Kidney (tissue), 14 donors: ENCODE measurements around the gene SLC4A7. TPM values are rescaled to one million over a fixed set of nuclear protein-coding genes. Genes with fewer than 3 reads are reported as not detected.

ENCODE experiments used
- DNase-seq, 5 donors: peaks; one replicate each; pipeline ENCODE4 v3.0.0-alpha.2; 2013 to 2020
- FAIRE-seq: peaks from 2 replicates; lab custom pipeline; 2012; peaks lifted over from hg19 to GRCh38; lab: Jason Lieb, UNC
- H3K27ac ChIP-seq, 2 donors: one replicate each; pipeline ENCODE4 v1.7.0; 2013; ENCODE audit warnings: low read depth in 2 of 2, low read length in 2 of 2, inconsistent platforms in 1 of 2
- H3K27me3 ChIP-seq: one replicate; pipeline ENCODE4 v1.7.1; 2013; ENCODE audit warnings: low read length, inconsistent platforms; ENCODE audit not compliant: control insufficient read depth, insufficient read depth
- H3K36me3 ChIP-seq, 3 donors: one replicate each; pipeline versions ENCODE4 v1.7.0 to v1.7.1; 2013; ENCODE audit warnings: low read length in 3 of 3, control low read depth in 1 of 3, inconsistent platforms in 1 of 3; ENCODE audit not compliant: insufficient read depth in 3 of 3, control insufficient read depth in 2 of 3
- H3K4me1 ChIP-seq, 3 donors: one replicate each; pipeline versions ENCODE4 v1.7.0 to v1.7.1; 2013; ENCODE audit warnings: low read length in 3 of 3, inconsistent platforms in 1 of 3, low read depth in 1 of 3; ENCODE audit not compliant: control insufficient read depth in 2 of 3, insufficient read depth in 2 of 3
- H3K4me3 ChIP-seq, 3 donors: one replicate each; pipeline versions ENCODE4 v1.7.0 to v1.8.1; 2013; ENCODE audit warnings: low read length in 3 of 3, control low read depth in 1 of 3, inconsistent platforms in 1 of 3
- H3K9ac ChIP-seq, 3 donors: one replicate each; pipeline versions ENCODE4 v1.7.0 to v1.7.1; 2013; ENCODE audit warnings: low read length in 3 of 3, control low read depth in 1 of 3, inconsistent platforms in 1 of 3
- H3K9me3 ChIP-seq, 3 donors: one replicate each; pipeline versions ENCODE4 v1.7.0 to v1.7.1; 2013; ENCODE audit warnings: low read length in 3 of 3, control low read depth in 1 of 3, inconsistent platforms in 1 of 3; ENCODE audit not compliant: control insufficient read depth in 2 of 3, insufficient read depth in 1 of 3
- intact Hi-C: fragments of 100-400 bp; cut with DNase I; formaldehyde crosslinking; loops from one replicate; pipeline ENCODE4 v1.11.1; 2022
- polyA plus RNA-seq: library from polyadenylated mRNA; stranded (reverse); fragments of 350-450 nt; fragmentation: Illumina TruSeq; extraction: RNeasy Lipid Tissue Mini Kit (QIAGEN cat#74804); gene quantifications from one replicate; pipeline ENCODE4 v1.2.3, GENCODE V29; 2014; ENCODE audit warnings: low read depth, low replicate concordance; ENCODE audit not compliant: insufficient read depth
- total RNA-seq: library from RNA; stranded (reverse); fragmentation: NEBNext Ultra II Directional; extraction: Animal tissue kit (Norgen Biotek cat#: 25700); gene quantifications from one replicate; pipeline ENCODE4 v1.2.1, GENCODE V29; 2021
- TF ChIP-seq, protein P1 (sequence below): IDR thresholded peaks from 3 replicates; pipeline ENCODE4 v1.5.1; 2012; ENCODE audit warnings: mild to moderate bottlenecking, moderate library complexity, borderline replicate concordance; ENCODE audit not compliant: insufficient read depth; ENCODE audit errors: extremely low read depth
- donor health status: control.
- donor health status: control.
- donor health status: control.
- donor health status: control.
- donor health status: control.
- donor health status: DM: yes; HTN: yes; CAD: no.
- donor health status: Normal renal cell carcinoma (clear cell type).

Gene SLC4A7
- total and polyA plus RNA-seq, 2 donors from 2014 or later = 3.5 to 47.5 TPM

GRCh38 chr3:27452368-27453090, 31.7 kb downstream of the SLC4A7 start:
- TF ChIP-seq, protein P1, sequence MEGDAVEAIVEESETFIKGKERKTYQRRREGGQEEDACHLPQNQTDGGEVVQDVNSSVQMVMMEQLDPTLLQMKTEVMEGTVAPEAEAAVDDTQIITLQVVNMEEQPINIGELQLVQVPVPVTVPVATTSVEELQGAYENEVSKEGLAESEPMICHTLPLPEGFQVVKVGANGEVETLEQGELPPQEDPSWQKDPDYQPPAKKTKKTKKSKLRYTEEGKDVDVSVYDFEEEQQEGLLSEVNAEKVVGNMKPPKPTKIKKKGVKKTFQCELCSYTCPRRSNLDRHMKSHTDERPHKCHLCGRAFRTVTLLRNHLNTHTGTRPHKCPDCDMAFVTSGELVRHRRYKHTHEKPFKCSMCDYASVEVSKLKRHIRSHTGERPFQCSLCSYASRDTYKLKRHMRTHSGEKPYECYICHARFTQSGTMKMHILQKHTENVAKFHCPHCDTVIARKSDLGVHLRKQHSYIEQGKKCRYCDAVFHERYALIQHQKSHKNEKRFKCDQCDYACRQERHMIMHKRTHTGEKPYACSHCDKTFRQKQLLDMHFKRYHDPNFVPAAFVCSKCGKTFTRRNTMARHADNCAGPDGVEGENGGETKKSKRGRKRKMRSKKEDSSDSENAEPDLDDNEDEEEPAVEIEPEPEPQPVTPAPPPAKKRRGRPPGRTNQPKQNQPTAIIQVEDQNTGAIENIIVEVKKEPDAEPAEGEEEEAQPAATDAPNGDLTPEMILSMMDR = no peak
- intact Hi-C loops = no loop called here
- FAIRE-seq (no peak), DNase-seq (peak in 2 of 5 donors; percentile 61 to 65)
- H3K27me3 ChIP-seq = no peaks in the 10 kb centered on the region
- H3K4me1 ChIP-seq = peaks cover 0 to 3% (median 0%) of the 10 kb centered on the region in 3 donors
- no peak overlapping the region for H3K4me3 ChIP-seq
- no peak overlapping the region for H3K9ac ChIP-seq
- H3K9me3 ChIP-seq = no peaks in the 10 kb centered on the region
- no peaks in the 10 kb centered on the region for H3K36me3 ChIP-seq
- H3K27ac ChIP-seq = no peak overlapping the region

DNA sequence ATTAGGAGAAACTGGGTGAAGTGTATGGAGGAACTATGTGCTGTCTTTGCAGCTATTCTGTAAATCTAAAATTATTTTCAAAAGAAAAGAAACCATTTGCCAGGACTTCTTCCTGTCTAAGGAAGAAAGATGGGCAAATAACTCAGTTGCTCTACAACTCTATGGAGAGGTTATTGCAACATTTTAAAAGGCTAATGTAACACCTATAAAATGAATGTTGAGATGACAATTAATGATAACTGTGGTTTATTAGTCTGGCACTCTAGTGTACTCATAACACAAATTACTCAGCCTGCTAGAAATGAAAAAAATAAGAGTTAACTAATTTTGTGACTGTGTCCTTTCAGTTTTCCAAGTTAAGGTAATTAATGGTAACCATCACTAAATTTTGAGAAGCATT, 32.3 kb downstream of the SLC4A7 start:
- Histone ChIP-seq H3K36me3 (no peaks in the 10 kb centered on the region), H3K9me3 (no peaks in the 10 kb centered on the region), H3K9ac (no peak overlapping the region), H3K27me3 (no peaks in the 10 kb centered on the region), H3K4me1 (peaks cover 0 to 3% (median 0%) of the 10 kb centered on the region in 3 donors), H3K27ac (no peak overlapping the region), H3K4me3 (no peak overlapping the region)
- no peak for FAIRE-seq
- DNase-seq = no peak
- TF ChIP-seq, protein P1 = no peak
- intact Hi-C loops = no loop called here

- H3K4me1 ChIP-seq = peaks cover 0 to 3% (median 0%) of the 10 kb centered on the region in 3 donors
- H3K4me3 ChIP-seq = no peak overlapping the region
- no peaks in the 10 kb centered on the region for H3K36me3 ChIP-seq
- TF ChIP-seq, protein P1 = no peak
- no peak for FAIRE-seq
- no peak for DNase-seq
- no peaks in the 10 kb centered on the region for H3K9me3 ChIP-seq
- no peaks in the 10 kb centered on the region for H3K27me3 ChIP-seq
- intact Hi-C loops = no loop called here
- no peak overlapping the region for H3K9ac ChIP-seq
- no peak overlapping the region for H3K27ac ChIP-seq
Measured at GRCh38 chr3:27451251-27451650, 32.9 kb downstream of the SLC4A7 start.
